GM19043 (cell line): ENCODE data around the gene ADAMTS20.

Experiments
- ATAC-seq: cut with Tn5 transposase; IDR thresholded peaks from one replicate; pipeline ENCODE4 v1.9.1; 2021; ENCODE audit warnings: low read depth; ENCODE audit not compliant: unreplicated experiment

Gene ADAMTS20

GRCh38 chr12:43320281-43320680 is 231.7 kb downstream of the ADAMTS20 start:
- no peak for ATAC-seq

GRCh38 chr12:43318021-43318420 is 234.0 kb downstream of the ADAMTS20 start:
- ATAC-seq, result no peak

GRCh38 chr12:43317156-43317555 is 234.8 kb downstream of the ADAMTS20 start:
- no peak for ATAC-seq

- ATAC-seq, result no peak
Measured at GRCh38 chr12:43316520-43316919, 235.5 kb downstream of the ADAMTS20 start.

- ATAC-seq, result no peak
Measured at GRCh38 chr12:43315961-43316360, 236.0 kb downstream of the ADAMTS20 start.

- no peak for ATAC-seq
Measured at GRCh38 chr12:43312991-43313505, 239.0 kb downstream of the ADAMTS20 start.

- no peak for ATAC-seq
Measured at GRCh38 chr12:43310596-43310995, 241.4 kb downstream of the ADAMTS20 start.

- ATAC-seq, result no peak
Measured at GRCh38 chr12:43309959-43310358, 242.0 kb downstream of the ADAMTS20 start.

GRCh38 chr12:43308776-43309175 is 243.2 kb downstream of the ADAMTS20 start:
- no peak for ATAC-seq

GRCh38 chr12:43307126-43307525 is 244.9 kb downstream of the ADAMTS20 start:
- ATAC-seq, result no peak

GRCh38 chr12:43306066-43306465 is 245.9 kb downstream of the ADAMTS20 start:
- ATAC-seq, result no peak

GRCh38 chr12:43305065-43305464 is 246.9 kb downstream of the ADAMTS20 start:
- ATAC-seq, result no peak
